T-helper 9 cell (primary cell): ENCODE measurements around the gene ZNF420.
A peak's percentile ranks its signal among the peaks of the same experiment; 100 is the strongest.
"Not testable (repeated sequence)": the region's sequence is repeated elsewhere in the genome, so short reads cannot be mapped to it uniquely, and the experiment has no call there.

ENCODE experiments used
- DNase-seq: peaks from one replicate; pipeline ENCODE4 v3.0.0-alpha.2; 2020
- total RNA-seq, 2 donors: gene quantifications; one replicate each; lab custom pipeline; 2026; lab: John Stamatoyannopoulos, UW

The ZNF420 gene
- 6.0 to 46.0 reads per million in 2 donors for total RNA-seq

DNA sequence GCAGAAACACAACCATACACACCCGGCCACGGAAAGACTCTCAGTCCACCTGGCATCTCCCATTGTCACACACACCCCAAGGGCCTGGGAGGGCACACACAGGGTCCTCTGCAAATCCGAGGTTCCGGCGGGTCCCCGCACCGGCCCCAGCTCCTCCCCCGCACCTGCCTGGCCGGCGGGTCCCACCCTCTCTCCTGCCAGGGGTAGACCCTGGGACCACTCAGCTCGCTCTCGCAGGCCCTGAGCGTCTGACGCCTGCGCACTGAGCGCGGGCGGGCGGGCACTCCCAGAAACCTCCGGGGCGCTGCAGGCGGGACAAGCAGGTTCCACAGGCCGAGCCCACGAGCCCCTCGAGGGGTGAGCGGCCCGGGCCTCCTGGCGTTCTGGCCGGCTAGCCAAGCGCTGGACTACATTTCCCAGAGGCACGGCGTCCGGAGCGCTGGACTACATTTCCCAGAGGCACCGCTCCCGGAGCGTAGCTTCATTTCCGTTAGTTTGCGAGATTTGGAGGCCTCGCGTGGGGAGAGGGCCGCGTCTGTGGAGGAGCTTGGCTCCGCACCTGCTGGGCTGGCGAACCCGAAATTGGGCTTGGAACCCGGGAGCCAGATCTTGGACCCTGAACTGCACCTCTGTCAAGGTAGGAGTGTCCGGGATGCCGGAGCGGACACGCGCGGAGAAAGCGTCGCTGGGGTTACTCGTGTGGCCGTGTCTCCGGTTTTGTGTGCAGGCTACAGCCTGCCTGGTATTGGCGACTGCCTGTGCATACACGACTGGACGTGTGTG lies at the start of gene ZNF420:
TSS of gene ZNF420 (plus strand) at position 500 of the 783 bp plus-strand sequence. CDS start 10,686 bp downstream, outside the sequence.
- DNase-seq = peak; percentile 75

DNA sequence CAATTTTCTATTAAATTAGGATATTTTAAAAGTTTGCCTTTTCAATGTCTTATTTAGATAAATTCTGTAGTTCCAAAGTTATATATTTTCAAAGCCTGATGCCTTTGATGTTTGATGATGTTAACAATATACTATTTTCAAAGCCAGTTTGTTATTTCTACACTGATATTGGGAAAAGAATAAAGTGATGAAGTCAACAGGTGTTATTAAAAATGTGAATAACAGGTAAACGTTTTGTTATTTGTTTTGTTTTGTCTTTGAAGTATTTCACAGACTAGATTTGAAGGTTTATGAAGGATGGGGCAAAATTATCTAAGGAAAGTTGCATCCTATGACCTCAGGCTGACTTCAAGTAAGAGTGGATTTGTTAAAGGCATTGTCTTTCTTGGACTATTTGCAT lies 33.1 kb upstream of the ZNF420 start:
- DNase-seq = no peak

DNA sequence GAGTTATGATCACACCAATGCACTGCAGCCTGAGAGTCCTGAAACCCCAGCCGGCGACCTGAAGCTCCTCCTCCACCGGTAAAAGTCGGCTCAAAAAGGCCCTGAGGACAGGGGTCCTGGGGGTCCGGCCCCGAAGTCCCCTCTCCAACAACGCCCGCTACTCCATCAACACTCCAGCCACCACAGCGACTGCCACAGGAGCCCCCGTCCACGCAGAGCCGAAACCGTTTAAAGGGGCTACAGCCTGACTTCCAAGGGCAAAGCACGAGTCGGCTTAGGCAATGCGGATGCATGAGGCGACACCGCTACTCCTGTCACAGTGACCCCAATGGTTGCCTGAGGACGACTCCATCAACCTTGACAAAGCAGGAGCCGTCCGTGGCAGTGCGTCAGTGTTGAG lies 22.9 kb upstream of the ZNF420 start:
- DNase-seq = no peak

DNA sequence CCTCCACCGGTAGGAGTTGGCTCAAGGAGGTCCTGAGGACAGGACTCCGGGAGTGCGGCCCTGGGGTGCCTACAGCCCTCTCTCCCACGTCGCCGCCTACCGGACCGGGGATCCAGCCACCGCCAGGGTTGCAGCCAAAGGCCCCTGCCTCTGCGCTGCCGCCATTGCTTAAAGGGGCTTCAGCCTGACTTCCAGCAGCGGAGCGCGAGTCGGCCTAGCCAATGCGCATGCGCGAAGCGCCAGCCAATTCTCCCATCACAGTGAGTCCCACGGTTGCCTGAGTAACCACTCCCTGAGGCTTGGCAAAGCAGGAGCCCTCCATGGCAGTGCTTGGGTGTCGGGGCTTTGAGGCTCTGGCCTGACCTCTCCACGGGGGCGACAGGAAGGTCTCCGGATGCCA lies 21.5 kb upstream of the ZNF420 start:
- no peak for DNase-seq

DNA sequence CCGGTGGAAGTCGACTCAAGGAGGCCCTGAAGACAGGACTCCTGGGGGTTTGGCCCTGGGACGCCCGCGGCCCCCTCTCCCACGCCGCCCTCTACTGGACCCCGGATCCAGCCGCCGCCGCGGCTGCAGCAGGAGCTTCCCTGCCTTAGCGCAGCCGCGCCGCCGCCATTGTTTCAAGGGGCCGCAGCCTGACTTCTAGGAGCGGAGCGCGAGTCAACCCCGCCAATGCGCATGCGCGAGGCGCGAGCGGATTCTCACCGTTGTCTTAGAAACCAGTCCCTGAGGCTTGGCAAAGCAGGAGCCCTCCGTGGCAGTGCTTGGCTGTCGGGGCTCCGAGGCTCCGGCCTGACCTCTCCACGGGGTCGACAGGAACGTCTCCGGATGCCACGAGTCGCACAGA lies 19.1 kb upstream of the ZNF420 start:
- no peak for DNase-seq

DNA sequence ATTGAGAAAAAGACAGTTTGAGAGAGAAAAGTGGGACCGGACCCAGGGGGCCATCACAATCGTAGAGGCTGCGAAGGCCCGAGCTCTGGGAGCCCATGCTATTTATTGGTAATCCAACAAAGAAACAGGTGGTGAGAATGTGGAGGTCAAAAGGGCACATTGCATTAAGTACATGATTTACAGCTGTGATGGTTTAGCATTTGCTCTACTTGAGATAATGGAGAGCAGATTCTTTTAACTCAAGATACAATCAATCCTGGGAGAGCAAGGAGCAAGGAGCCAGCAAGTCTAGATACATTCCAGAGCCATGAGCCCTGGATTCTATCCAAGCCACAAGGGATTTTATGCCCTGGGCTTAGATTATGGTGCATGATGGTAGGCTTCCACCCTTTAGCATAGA lies 13.3 kb upstream of the ZNF420 start:
- DNase-seq = not testable (repeated sequence)

DNA sequence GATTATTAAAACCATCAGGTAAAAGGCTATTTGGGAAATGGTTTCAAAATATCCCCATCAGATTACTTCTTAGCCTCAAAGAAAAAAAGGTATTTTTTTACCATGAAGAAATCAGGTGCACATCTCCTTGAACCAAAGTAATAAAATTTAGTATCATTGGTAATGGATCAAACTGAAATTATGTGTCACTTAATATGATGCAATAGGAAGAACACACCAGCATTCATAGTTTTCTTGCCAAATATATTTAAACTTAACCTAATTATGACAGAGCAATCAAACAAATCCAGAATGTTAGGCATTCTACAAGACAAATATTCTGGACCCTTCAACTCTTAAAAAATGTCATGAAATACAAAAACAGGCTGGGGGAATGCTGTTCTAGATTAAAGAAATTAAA lies 4.1 kb upstream of the ZNF420 start:
- no peak for DNase-seq

DNA sequence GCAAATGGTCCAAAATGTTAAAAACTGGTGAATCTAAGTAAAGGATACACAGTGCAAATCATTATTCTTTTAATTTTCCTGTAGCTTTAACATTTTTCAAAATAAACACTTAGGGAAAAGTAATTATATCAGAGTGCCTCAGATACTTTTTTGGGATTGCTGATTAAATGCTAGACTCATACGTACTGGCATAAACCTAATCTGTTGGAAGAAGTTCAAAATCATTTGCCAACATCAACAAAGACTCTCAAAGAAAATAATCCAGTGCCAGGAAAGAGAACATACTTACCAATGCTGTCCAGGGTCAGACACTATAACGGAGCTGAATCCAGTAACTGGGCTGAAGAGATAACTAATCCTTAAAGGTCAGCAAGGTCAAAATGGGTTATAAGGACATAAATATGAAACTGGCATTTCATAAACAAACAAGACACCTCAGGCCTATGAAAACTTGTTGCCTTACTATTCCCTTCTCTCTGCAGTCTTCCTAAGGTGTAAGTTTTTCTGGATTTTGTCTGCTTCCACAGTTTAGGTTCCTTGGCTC lies 3.3 kb upstream of the ZNF420 start:
- DNase-seq = no peak

DNA sequence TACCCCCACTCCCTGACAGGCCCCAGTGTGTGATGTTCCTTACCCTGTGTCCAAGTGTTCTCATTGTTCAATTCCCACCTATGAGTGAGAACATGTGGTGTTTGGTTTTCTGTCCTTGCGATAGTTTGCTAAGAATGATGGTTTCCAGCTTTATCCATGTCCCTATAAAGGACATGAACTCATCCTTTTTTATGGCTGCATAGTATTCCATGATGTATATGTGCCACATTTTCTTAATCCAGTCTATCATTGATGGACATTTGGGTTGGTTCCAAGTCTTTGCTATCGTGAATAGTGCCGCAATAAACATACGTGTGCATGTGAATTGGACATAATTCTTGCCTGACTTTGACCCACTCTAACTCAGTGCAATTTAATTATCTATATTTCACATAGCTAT lies 1.7 kb upstream of the ZNF420 start:
- not testable (repeated sequence) for DNase-seq

DNA sequence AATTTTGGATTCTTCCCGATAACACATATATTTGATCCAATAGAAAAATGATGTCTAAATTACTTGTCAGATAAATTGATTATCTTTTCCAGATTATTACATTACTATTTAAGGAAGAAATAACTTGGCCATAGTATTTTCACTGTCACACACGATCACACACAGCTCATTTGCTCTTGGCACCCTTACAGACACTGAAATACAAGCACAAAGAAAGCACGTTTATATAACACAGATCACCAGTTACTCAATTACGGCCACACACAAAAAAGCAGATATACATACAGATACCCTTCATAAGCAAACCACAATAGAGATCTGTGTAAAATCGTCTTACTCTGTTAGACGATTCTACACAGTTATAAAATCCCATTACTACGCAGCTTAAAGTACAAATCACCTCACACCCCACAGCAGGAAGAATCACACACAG lies 716 bp upstream of the ZNF420 start:
- no peak for DNase-seq

DNA sequence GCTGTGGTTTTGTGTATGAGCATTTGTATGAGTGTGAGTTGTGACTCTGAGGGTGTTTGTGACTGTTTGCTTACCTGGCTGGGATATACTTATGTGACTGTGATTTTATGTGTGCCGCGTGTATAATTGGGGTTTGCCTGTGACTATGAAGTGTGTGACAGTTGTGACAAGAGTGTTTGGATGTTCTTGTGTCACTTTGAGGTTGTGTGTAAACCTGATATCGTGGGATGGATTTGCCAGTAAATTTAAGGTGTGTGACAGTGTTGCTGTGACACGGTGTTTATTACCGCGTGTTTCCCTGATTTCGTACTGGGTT lies 442 bp downstream of the ZNF420 start:
- DNase-seq = no peak

DNA sequence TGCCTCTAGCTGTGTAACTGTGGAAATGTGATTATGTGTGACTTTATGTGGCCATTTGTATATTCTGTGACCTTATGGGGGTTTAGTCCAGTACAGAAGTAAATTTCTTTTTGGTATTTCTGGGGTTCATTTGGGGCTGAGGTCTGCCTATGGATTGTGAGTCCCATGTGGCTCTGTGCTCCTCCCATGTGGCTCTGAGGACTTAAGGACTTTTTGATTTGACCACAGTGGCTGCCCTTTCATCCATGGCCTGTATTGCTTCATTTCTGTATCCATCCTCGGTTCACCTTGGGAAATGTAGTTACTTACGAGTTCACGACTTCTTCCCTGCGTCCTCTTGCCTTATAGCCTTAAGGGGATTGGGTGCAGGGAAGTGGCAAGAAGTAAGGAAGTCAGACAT lies 1.0 kb downstream of the ZNF420 start:
- no peak for DNase-seq

DNA sequence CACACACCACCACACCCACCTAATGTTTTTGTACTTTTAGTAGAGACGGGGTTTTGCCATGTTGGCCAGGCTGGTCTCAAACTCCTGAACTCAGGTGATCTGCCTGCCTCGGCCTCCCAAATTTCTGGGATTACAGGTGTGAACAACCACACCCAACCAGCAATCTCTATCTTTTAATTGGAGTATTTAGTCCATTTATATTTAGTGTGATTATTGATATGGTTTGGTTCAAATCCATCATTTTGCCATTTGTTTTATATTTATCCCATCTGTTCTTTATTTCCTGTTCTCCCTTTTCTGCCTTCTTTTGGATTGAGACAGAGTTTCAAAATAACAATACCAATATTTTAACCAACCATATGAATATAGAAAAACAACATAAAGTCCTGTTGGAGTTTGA lies 4.1 kb downstream of the ZNF420 start:
- DNase-seq = no peak

DNA sequence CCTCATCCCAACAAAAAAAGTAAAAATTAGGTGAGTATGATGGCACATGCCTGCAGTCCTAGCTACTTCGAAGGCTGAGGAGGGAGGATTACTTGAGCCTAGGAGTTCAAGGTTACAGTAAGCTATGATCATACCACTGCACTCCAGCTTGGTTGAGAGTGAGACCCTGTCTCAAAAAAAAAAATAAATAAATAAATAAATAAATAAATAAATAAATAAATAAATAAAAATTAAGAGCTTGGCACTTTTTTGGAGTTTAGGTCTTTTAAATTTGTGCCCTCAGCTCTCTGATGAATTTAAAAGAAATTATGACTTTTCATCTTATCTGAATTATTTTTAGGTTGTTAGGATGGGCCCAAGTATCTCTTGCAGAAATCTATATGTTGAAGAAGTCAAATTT lies 8.9 kb downstream of the ZNF420 start:
- DNase-seq = no peak

DNA sequence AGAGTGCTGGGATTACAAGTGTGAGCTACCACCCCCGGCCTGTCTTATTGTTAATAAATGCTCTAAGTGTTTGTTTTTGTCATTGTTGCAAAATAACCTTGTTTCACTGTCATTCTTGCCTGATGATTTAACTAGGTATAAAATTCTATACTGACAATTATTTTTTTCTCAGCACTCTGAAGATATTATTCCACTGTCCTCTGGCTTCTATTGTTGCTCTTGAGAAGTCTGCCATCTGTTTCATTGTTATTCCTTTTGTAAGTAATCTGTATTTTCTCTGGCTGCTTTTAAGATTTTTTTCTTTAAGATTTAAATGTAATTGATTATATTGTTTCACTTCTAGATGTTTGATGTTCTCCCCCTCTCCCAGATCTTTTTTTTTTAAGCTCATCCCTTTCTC lies 17.6 kb downstream of the ZNF420 start:
- DNase-seq = no peak

DNA sequence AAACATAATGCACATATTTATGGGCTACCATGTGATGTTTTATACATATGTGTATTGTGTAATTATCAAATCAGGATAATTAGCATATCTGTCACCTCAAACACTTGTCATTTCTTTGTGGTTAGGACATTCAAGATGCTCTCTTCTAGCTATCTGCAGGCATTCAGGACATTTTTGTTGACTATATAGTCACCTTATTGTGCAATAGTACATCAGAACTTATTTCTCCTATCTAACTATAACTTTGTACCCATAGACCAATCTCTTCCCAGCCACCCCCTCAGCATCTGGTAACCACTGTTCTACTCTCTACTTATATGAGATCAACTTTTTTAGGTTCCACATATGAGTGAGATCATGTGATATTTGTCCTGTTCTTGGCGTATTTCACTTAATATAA lies 20.3 kb downstream of the ZNF420 start:
- no peak for DNase-seq

DNA sequence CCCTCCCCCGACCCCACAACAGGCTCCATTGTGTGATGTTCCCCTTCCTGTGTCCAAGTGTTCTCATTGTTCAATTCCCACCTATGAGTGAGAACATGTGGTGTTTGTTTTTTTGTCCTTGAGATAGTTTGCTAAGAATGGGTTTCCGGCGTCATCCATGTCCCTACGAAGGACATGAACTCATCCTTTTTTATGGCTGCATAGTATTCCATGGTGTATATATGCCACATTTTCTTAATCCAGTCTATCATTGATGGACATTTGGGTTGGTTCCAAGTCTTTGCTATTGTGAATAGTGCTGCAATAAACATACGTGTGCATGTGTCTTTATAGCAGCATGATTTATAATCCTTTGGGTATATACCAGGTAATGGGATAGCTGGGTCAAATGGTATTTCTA lies 25.9 kb downstream of the ZNF420 start:
- DNase-seq = not testable (repeated sequence)

DNA sequence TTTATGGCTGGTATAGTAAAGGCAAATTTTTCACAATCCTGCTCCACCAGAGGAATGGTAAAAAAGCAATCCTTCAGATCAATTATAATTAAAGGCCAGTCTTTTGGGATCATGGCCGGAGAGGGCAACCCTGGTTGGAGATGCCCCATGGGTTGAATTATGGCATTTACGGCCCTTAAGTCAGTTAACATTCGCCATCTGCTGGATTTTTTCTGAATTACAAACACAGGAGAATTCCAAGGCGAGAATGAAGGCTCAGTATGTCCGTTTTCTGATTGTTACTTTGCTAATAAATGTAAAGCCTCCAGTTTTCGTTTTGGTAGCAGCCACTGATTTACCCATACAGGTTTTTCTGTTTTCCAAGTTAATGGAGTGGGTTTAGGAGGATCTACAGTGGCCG lies 33.5 kb downstream of the ZNF420 start:
- DNase-seq = not testable (repeated sequence)

DNA sequence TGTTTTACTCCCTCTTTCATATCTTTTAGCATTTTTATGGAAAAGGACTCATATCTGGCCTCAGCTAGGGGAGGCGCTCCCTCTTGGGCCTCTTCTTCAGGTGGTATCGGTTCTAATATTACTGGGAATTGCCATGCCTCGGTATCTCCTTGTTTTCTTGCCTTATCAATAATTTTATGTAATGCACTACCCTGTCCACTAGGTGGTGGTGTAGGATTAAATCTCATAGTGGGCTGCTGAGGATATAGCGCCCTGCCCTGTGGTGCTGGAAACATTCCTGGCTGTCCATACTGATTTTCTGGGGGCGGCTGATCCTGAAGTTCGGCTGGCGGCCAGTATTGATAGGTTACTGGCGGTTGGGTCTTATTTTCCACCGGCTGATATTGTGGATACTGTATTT lies 35.8 kb downstream of the ZNF420 start:
- no peak for DNase-seq

DNA sequence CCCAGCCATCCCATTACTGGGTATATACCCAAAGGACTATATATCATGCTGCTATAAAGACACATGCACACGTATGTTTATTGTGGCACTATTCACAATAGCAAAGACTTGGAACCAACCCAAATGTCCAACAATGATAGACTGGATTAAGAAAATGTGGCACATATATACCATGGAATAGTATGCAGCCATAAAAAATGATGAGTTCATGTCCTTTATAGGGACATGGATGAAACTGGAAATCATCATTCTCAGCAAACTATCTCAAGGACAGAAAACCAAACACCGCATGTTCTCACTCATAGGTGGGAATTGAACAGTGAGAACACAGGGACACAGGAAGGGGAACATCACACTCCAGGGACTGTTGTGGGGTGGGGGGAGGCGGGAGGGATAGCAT lies 43.9 kb downstream of the ZNF420 start:
- not testable (repeated sequence) for DNase-seq

DNA sequence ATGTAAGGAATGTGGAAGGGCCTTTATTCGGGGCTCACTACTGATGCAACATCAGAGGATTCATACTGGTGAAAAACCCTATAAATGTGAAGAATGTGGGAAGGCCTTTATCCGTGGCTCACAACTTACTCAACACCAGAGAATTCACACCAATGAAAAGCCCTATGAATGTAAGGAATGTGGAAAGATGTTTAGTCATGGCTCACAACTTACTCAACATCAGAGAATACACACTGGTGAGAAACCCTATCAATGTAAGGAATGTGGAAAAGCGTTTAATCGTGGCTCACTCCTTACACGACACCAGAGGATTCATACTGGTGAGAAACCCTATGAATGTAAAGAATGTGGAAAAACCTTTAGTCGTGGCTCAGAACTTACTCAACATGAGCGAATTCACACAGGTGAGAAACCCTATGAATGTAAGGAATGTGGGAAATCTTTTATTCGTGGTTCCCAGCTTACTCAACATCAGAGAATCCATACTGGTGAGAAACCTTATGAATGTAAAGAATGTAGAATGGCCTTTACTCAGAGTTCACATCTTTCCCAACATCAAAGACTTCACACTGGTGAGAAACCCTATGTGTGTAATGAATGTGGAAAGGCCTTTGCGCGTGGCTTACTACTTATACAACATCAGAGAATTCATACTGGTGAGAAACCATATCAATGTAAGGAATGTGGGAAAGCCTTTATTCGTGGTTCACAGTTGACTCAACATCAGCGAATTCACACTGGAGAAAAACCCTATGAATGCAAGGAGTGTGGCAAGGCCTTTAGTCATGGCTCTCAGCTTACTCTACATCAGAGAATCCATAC lies 50.0 kb downstream of the ZNF420 start:
- DNase-seq = no peak

DNA sequence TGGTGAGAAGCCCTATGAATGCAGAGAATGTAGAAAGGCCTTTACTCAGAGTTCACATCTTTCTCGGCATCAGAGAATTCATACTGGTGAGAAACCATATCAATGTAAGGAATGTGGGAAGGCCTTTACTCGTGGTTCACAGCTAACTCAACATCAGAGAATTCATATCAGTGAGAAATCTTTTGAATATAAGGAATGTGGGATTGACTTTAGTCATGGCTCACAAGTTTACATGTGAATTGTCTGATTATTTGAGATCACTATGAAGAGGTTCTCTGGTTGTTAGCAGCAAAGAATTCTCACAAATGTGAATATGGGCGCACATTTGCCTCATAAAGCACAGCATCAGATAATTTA lies 50.6 kb downstream of the ZNF420 start:
- no peak for DNase-seq

DNA sequence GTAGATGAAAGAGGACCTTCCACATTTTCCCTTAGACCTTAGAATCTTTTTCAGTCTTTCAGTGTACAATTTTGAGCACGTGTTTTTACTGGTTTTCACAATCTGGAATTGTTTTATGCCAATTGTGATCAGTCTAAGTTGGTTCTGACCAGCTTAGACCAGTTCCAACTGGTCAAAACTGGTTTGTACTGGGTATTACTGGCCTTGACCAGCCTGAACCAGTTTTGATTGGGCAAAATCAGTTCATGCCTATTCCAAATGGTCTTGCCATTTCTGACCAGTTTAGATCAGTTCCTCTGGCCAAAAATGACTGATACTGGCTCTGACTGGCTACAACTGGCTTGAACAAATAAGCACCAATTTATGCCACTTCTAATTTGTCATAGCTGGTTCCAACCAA lies 57.9 kb downstream of the ZNF420 start:
- no peak for DNase-seq

DNA sequence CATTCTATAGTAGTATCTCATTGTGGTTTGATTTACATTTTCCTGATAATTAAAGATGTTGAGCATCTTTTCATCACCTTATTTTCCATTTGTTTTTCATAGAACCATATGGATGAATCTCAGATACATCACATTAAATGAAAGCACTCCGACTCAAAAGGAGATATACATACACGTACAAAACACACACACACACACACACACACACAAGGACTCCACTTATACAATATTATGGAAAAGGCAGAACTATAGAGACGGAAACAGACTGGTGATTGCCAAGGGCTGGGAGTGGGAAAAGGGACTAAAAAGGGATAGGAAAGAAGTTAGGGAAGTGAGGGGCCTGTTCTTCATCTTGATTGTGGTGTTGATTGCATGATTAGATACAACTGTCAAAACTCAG lies 70.0 kb downstream of the ZNF420 start:
- no peak for DNase-seq
